ENCODE data around the gene ORM1.

The ORM1 gene

DNA sequence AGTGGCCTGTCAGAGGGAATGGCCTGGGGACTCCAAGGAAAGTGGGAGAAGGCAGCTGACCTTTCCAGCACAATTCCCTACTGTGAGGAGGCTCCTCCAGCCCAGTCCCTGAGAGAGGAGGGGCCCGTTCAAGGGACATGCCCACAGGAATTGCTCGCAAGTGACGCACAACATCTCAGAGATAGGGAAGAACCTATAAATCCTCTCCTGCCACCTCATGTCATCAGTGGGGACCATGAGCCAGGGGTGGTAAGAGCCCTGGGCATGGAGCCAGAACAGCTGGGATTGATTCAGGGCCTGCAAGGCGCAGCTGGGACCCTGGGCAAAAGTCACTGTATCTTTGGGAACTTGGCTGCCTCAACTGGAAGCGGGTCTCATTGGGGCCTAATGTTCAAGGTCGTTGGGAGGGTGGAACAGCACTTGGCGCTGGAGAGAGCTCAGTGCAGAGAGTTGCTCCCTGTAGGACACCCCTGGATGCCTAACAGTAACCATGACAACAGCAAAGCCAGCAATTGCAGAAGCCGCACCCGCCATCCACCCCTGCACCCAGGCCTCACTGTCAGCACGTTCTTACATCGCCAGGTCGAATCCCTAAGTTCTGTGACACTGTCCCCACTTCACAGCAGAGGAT lies 41.3 kb upstream of the ORM1 start:
- no peak overlapping the region for H3K9ac ChIP-seq (ENCODE audit: low read depth, low read length, poor library complexity, severe bottlenecking)
- no peak for TF ChIP-seq EZH2phosphoT487 (IDR thresholded peaks at IDR 0.05; ENCODE audit: borderline replicate concordance)
- TF ChIP-seq, protein P1, sequence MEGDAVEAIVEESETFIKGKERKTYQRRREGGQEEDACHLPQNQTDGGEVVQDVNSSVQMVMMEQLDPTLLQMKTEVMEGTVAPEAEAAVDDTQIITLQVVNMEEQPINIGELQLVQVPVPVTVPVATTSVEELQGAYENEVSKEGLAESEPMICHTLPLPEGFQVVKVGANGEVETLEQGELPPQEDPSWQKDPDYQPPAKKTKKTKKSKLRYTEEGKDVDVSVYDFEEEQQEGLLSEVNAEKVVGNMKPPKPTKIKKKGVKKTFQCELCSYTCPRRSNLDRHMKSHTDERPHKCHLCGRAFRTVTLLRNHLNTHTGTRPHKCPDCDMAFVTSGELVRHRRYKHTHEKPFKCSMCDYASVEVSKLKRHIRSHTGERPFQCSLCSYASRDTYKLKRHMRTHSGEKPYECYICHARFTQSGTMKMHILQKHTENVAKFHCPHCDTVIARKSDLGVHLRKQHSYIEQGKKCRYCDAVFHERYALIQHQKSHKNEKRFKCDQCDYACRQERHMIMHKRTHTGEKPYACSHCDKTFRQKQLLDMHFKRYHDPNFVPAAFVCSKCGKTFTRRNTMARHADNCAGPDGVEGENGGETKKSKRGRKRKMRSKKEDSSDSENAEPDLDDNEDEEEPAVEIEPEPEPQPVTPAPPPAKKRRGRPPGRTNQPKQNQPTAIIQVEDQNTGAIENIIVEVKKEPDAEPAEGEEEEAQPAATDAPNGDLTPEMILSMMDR (conservative IDR thresholded peaks at IDR 0.05; ENCODE audit: low read length) = no peak
- no peaks in the 10 kb centered on the region for H4K20me1 ChIP-seq (ENCODE audit: insufficient read depth, low read length, poor library complexity, severe bottlenecking)
- no peaks in the 10 kb centered on the region for H3K27me3 ChIP-seq (ENCODE audit: insufficient read depth, low read length, poor library complexity, severe bottlenecking)
- H3K4me3 ChIP-seq (ENCODE audit: low read length, poor library complexity, severe bottlenecking) = no peak overlapping the region
- no peaks in the 10 kb centered on the region for H3K9me3 ChIP-seq (ENCODE audit: insufficient read depth, low read depth, low read length)
- H3K4me2 ChIP-seq (ENCODE audit: low read depth, low read length, poor library complexity, severe bottlenecking) = no peak overlapping the region
- no peaks in the 10 kb centered on the region for H3K4me1 ChIP-seq (ENCODE audit: insufficient read depth, low read length, poor library complexity, severe bottlenecking)
- H3K36me3 ChIP-seq (ENCODE audit: insufficient read depth, low read length) = no peaks in the 10 kb centered on the region
- H3K9me2 ChIP-seq (replicated peaks; ENCODE audit: low read depth, low read length) = no peaks in the 10 kb centered on the region
- H3K79me2 ChIP-seq (ENCODE audit: insufficient read depth, low read length) = no peaks in the 10 kb centered on the region
- no peak overlapping the region for H2AFZ ChIP-seq (ENCODE audit: low read length)
- no peaks in the 10 kb centered on the region for H3F3A ChIP-seq (ENCODE audit: low read depth)

DNA sequence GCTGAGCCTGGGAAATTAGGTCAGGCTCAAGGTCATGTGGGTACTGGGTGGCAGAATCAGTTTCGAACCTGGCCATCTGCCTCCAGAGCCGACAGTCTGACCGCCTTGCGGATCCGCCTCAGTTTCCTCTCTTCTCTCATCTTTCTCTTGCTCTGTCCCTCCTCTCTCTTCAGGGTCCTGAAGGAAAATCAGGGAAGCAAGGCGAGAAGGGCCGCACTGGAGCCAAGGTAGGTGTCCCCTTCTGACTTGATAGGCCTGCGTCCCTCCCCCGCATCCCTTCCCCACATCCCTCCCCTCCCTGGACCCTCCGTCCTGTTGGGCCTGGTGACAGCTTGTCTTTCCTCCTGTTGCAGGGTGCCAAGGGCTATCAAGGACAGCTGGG lies 40.8 kb upstream of the ORM1 start:
- Histone ChIP-seq H3F3A (ENCODE audit: low read depth) (no peaks in the 10 kb centered on the region), H3K4me3 (ENCODE audit: low read length, poor library complexity, severe bottlenecking) (no peak overlapping the region), H3K9me3 (ENCODE audit: insufficient read depth, low read depth, low read length) (no peaks in the 10 kb centered on the region), H3K36me3 (ENCODE audit: insufficient read depth, low read length) (no peaks in the 10 kb centered on the region), H3K27me3 (ENCODE audit: insufficient read depth, low read length, poor library complexity, severe bottlenecking) (no peaks in the 10 kb centered on the region), H3K4me1 (ENCODE audit: insufficient read depth, low read length, poor library complexity, severe bottlenecking) (no peaks in the 10 kb centered on the region), H3K9ac (ENCODE audit: low read depth, low read length, poor library complexity, severe bottlenecking) (no peak overlapping the region), H2AFZ (ENCODE audit: low read length) (no peak overlapping the region), H3K4me2 (ENCODE audit: low read depth, low read length, poor library complexity, severe bottlenecking) (no peak overlapping the region), H3K9me2 (replicated peaks; ENCODE audit: low read depth, low read length) (no peaks in the 10 kb centered on the region), H3K79me2 (ENCODE audit: insufficient read depth, low read length) (no peaks in the 10 kb centered on the region), H4K20me1 (ENCODE audit: insufficient read depth, low read length, poor library complexity, severe bottlenecking) (no peaks in the 10 kb centered on the region)
- TF ChIP-seq, protein P1 (conservative IDR thresholded peaks at IDR 0.05; ENCODE audit: low read length) = no peak
- no peak for TF ChIP-seq EZH2phosphoT487 (IDR thresholded peaks at IDR 0.05; ENCODE audit: borderline replicate concordance)

DNA sequence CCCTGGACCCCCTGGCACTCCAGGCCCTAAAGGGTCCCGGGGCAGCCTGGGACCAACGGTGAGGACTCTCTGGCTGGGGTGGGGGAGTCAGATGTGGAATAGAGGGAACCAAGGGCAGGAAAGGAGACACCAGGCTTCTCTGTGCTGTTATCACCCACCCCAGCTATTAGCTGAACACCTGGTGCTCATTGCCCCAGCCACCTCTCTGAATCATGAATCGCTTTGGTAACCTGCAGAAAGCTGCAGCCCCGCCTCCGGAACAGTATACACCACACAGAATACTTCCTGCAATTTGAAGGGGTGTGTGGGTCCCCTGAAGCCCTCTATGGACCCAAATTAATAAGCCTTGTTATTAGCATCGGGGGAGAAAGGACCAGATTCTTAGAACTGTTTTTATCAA lies 40.4 kb upstream of the ORM1 start:
- no peaks in the 10 kb centered on the region for H3K9me2 ChIP-seq (replicated peaks; ENCODE audit: low read depth, low read length)

More for the DNA sequence above, 40.4 kb upstream of the ORM1 start:
- Histone ChIP-seq H3K27me3 (ENCODE audit: insufficient read depth, low read length, poor library complexity, severe bottlenecking) (no peaks in the 10 kb centered on the region), H3K4me3 (ENCODE audit: low read length, poor library complexity, severe bottlenecking) (no peak overlapping the region), H2AFZ (ENCODE audit: low read length) (no peak overlapping the region), H3K9ac (ENCODE audit: low read depth, low read length, poor library complexity, severe bottlenecking) (no peak overlapping the region), H3K36me3 (ENCODE audit: insufficient read depth, low read length) (no peaks in the 10 kb centered on the region), H3K4me1 (ENCODE audit: insufficient read depth, low read length, poor library complexity, severe bottlenecking) (no peaks in the 10 kb centered on the region), H3K79me2 (ENCODE audit: insufficient read depth, low read length) (no peaks in the 10 kb centered on the region), H3K9me3 (ENCODE audit: insufficient read depth, low read depth, low read length) (no peaks in the 10 kb centered on the region), H3F3A (ENCODE audit: low read depth) (no peaks in the 10 kb centered on the region), H3K4me2 (ENCODE audit: low read depth, low read length, poor library complexity, severe bottlenecking) (no peak overlapping the region), H4K20me1 (ENCODE audit: insufficient read depth, low read length, poor library complexity, severe bottlenecking) (no peaks in the 10 kb centered on the region)
- TF ChIP-seq, protein P1 (conservative IDR thresholded peaks at IDR 0.05; ENCODE audit: low read length) = no peak
- TF ChIP-seq EZH2phosphoT487 (IDR thresholded peaks at IDR 0.05; ENCODE audit: borderline replicate concordance) = no peak
